Panc1 (cell line): ENCODE data around the gene DEGS2.

ENCODE experiments used
- POLR2AphosphoS5 ChIP-seq: IDR thresholded peaks from 2 replicates; pipeline ENCODE4 v1.6.1; 2012; ENCODE audit warnings: mild to moderate bottlenecking, low read depth, low read length, moderate library complexity
- SIN3A ChIP-seq: IDR thresholded peaks from 2 replicates; pipeline ENCODE4 v1.6.1; 2012; ENCODE audit warnings: low read depth, mild to moderate bottlenecking, low read length, moderate library complexity, borderline replicate concordance; ENCODE audit not compliant: insufficient read depth
- TCF7L2 ChIP-seq: IDR thresholded peaks from 2 replicates; pipeline ENCODE4 v1.6.1; 2011; ENCODE audit warnings: mild to moderate bottlenecking, low read depth, low read length, inconsistent platforms
- TF ChIP-seq, protein P1 (sequence below): fragments of 450-650 bp; IDR thresholded peaks from 2 replicates; pipeline ENCODE4 v1.5.1; 2017; ENCODE audit warnings: mild to moderate bottlenecking
- TF ChIP-seq, protein P2 (sequence below), 2 experiments: IDR thresholded peaks; 2 replicates each; pipeline ENCODE4 v1.6.1; 2011 to 2012; ENCODE audit warnings: low read depth in 2 of 2, control low read depth in 1 of 2, low read length in 1 of 2, mild to moderate bottlenecking in 1 of 2, moderate library complexity in 1 of 2; ENCODE audit not compliant: insufficient read depth in 1 of 2

- TF ChIP-seq, protein P1, sequence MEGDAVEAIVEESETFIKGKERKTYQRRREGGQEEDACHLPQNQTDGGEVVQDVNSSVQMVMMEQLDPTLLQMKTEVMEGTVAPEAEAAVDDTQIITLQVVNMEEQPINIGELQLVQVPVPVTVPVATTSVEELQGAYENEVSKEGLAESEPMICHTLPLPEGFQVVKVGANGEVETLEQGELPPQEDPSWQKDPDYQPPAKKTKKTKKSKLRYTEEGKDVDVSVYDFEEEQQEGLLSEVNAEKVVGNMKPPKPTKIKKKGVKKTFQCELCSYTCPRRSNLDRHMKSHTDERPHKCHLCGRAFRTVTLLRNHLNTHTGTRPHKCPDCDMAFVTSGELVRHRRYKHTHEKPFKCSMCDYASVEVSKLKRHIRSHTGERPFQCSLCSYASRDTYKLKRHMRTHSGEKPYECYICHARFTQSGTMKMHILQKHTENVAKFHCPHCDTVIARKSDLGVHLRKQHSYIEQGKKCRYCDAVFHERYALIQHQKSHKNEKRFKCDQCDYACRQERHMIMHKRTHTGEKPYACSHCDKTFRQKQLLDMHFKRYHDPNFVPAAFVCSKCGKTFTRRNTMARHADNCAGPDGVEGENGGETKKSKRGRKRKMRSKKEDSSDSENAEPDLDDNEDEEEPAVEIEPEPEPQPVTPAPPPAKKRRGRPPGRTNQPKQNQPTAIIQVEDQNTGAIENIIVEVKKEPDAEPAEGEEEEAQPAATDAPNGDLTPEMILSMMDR: no peak
- TF ChIP-seq POLR2AphosphoS5 (no peak), SIN3A (no peak), TCF7L2 (no peak)
- TF ChIP-seq, protein P2, sequence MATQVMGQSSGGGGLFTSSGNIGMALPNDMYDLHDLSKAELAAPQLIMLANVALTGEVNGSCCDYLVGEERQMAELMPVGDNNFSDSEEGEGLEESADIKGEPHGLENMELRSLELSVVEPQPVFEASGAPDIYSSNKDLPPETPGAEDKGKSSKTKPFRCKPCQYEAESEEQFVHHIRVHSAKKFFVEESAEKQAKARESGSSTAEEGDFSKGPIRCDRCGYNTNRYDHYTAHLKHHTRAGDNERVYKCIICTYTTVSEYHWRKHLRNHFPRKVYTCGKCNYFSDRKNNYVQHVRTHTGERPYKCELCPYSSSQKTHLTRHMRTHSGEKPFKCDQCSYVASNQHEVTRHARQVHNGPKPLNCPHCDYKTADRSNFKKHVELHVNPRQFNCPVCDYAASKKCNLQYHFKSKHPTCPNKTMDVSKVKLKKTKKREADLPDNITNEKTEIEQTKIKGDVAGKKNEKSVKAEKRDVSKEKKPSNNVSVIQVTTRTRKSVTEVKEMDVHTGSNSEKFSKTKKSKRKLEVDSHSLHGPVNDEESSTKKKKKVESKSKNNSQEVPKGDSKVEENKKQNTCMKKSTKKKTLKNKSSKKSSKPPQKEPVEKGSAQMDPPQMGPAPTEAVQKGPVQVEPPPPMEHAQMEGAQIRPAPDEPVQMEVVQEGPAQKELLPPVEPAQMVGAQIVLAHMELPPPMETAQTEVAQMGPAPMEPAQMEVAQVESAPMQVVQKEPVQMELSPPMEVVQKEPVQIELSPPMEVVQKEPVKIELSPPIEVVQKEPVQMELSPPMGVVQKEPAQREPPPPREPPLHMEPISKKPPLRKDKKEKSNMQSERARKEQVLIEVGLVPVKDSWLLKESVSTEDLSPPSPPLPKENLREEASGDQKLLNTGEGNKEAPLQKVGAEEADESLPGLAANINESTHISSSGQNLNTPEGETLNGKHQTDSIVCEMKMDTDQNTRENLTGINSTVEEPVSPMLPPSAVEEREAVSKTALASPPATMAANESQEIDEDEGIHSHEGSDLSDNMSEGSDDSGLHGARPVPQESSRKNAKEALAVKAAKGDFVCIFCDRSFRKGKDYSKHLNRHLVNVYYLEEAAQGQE (IDR thresholded peaks at IDR 0.05; ENCODE audit: insufficient read depth in 1 of 2, low read depth in 2 of 2, low read length in 1 of 2): no peak
These were observed 38.7 kb downstream of the DEGS2 start for GRCh38 chr14:100120522-100121269.
